NCI-H187 treated with DMSO at 0.1 percent for 48 hours (cell line): ENCODE results near the gene IRF9.

Experiments
- DNase-seq: peaks from one replicate; lab custom pipeline; 2025; lab: John Stamatoyannopoulos, UW

The IRF9 gene

DNA sequence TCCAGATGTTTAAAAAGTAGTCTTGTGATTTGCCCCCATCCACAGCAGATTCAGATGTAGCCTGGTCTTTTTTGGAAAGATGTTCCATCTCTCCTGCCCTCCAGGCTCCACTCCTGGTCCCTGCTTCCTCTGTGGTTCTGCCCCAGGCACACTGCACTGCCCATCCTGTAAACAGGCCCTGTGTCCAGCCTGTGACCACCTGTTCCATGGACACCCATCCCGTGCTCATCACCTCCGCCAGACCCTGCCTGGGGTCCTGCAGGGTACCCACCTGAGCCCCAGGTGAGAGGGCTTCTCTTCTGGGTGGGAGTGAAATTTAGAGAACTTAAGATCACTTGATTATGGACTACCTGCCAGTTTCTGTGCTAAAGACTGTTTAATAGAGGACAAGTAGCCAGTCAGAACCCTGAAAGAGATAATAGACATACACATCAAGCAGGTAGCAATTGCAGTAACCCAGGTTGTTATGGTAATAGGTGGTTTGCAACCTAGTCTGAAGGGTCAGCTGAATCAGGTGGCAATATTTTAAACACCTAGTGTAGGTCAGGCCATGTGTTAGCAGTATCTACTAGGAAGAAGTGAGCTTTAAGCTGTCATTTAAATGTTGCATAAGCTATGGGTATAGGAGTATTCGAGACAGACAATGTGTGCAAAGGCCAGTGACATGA is 11.6 kb upstream of the IRF9 start:
- no peak for DNase-seq

DNA sequence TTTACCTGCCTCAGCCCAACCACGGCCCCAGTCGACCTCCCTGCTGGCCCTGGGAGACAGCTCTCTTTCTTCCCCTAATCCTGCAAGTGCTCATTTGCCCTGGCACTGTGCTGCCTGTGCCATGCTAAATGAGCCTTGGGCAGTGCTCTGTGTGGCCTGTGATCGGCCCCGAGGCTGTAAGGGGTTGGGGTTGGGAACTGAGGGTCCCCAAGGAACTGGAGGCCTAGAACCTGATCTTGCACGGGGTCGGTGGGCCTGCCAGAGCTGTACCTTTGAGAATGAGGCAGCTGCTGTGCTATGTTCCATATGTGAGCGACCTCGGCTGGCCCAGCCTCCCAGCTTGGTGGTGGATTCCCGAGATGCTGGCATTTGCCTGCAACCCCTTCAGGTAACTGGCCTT is 11.0 kb upstream of the IRF9 start:
- DNase-seq: no peak

DNA sequence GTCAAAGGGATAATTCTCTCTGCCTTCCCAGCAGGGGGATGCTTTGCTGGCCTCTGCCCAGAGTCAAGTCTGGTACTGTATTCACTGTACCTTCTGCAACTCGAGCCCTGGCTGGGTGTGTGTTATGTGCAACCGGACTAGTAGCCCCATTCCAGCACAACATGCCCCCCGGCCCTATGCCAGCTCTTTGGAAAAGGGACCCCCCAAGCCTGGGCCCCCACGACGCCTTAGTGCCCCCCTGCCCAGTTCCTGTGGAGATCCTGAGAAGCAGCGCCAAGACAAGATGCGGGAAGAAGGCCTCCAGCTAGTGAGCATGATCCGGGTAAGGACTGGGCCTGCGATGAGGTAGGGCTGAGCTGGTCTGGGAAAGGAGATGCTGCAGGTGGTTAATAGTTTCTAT is 10.5 kb upstream of the IRF9 start:
- no peak for DNase-seq

DNA sequence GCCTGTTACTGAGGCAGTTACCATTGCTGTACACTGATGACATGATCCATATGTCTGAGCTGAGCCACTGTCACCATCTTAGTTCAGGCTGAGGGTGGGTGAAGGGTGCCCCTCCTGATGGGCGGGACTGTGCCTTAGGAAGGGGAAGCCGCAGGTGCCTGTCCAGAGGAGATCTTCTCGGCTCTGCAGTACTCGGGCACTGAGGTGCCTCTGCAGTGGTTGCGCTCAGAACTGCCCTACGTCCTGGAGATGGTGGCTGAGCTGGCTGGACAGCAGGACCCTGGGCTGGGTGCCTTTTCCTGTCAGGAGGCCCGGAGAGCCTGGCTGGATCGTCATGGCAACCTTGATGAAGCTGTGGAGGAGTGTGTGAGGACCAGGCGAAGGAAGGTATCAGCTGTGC is 10.1 kb upstream of the IRF9 start:
- DNase-seq: no peak

DNA sequence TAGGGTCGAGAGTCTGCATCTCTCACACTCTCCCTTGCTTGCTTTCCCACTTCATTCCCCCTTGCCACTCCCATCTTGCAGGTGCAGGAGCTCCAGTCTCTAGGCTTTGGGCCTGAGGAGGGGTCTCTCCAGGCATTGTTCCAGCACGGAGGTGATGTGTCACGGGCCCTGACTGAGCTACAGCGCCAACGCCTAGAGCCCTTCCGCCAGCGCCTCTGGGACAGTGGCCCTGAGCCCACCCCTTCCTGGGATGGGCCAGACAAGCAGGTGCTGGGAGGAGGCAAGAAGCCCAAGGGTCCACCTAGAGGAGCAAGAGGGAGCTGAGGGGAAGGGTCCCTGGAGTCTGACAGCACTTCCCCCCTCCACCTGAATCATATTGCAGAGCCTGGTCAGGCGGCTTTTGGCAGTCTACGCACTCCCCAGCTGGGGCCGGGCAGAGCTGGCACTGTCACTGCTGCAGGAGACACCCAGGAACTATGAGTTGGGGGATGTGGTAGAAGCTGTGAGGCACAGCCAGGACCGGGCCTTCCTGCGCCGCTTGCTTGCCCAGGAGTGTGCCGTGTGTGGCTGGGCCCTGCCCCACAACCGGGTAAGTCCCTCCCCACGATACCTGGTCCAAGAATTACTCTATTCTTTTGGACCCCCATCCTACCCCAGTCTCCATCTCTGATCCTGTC is 9.5 kb upstream of the IRF9 start:
- no peak for DNase-seq

DNA sequence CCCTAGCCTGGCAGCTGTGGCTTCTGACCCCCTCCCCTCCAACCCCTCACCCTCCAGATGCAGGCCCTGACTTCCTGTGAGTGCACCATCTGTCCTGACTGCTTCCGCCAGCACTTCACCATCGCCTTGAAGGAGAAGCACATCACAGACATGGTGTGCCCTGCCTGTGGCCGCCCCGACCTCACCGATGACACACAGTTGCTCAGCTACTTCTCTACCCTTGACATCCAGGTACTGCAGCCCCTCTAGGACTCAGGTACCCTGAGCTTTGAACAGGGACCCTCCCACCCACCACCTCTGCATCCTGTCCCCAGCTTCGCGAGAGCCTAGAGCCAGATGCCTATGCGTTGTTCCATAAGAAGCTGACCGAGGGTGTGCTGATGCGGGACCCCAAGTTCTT is 6.0 kb upstream of the IRF9 start:
- no peak for DNase-seq

DNA sequence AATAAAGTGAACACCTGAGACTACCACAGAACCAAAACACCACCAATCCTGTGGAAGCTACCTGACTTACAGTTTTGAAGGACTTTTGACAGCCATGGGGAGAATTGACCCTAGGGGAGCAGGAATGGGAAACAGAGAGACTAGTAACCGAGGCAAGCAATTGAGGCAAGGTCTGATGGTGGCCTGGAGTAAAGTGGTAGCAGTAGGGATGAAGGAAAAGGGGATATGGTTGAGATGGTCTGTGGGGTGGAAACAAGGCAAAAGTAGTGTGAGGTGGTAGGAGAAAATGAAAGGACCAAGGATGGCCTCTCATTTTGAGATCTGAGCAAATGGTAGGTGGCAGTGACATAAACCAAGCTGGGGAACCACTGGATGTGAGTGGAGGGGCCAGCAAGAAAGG is 4.2 kb upstream of the IRF9 start:
- DNase-seq: no peak

DNA sequence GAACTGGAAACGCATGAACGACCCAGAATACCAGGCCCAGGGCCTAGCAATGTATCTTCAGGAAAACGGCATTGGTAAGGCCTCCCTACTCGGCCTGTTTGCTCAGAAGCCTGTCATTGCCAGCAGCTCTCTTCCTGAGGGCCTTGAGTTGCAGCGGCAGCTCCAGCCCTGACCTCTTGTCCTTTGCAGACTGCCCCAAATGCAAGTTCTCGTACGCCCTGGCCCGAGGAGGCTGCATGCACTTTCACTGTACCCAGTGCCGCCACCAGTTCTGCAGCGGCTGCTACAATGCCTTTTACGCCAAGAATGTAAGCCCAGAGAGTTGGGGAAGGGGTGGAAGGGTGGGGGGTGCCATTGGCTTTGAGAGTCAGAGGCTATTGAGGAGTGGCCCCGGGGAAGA is 3.7 kb upstream of the IRF9 start:
- DNase-seq: no peak

DNA sequence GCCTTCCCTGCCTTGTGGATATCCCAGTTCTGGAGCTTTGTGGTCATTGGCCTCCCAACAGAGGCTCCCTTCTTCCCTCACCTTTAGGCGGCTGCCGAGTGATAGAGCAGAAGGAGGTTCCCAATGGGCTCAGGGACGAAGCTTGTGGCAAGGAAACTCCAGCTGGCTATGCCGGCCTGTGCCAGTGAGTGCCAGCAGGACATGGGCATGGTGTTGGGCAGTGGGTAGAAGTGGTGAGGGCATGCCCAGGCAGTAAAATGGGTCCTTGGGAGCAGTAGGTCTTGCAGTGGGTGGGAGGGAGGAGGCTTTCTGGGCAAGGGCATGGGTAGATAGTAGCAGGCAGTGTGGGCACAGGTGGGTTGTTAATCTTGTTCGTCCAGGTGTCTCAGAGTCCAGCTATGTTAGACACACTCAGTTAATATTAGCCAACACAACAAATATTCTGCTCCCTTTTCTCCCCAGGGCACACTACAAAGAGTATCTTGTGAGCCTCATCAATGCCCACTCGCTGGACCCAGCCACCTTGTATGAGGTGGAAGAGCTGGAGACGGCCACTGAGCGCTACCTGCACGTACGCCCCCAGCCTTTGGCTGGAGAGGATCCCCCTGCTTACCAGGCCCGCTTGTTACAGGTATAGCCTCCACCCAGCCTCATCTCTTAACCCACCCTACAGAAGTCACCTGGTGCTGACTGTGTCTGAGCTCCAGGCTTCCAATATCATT is 1.1 kb upstream of the IRF9 start:
- DNase-seq: no peak

DNA sequence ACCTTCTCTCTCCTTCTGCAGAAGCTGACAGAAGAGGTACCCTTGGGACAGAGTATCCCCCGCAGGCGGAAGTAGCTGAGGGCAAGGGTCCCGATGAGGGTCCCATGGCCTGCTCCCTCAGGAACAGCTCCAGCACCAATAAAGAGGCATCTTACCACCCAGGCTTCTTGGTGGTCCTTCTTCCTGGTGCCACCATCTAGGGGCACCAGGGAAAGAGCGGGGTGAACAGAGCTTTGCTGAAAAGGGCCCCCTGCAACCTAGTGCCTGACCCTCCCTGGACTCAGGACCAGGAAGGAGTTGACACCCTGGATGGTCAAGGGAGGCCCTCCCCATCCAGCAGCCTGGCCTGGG is 591 bp upstream of the IRF9 start:
- DNase-seq: no peak

DNA sequence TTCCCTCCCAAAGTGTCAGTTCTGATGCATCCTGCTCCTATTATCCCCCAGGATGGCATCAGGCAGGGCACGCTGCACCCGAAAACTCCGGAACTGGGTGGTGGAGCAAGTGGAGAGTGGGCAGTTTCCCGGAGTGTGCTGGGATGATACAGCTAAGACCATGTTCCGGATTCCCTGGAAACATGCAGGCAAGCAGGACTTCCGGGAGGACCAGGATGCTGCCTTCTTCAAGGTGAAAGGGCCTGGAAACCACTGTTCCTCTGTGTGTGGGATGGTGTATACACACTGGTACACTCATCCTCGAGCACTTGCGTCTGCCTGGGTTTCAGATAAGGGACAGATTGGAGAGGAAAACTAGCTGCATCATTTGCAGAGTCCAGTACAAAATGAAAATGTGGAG is 1.0 kb downstream of the IRF9 start:
- DNase-seq: no peak

DNA sequence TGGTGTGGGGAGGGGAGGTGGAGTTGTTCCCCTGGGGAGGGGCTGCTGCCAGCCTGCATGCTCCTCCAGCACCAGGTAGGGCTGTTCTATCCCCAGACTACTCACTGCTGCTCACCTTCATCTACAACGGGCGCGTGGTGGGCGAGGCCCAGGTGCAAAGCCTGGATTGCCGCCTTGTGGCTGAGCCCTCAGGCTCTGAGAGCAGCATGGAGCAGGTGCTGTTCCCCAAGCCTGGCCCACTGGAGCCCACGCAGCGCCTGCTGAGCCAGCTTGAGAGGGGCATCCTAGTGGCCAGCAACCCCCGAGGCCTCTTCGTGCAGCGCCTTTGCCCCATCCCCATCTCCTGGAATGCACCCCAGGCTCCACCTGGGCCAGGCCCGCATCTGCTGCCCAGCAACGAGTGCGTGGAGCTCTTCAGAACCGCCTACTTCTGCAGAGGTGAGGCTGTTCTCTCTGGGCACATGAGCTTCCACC is 3.5 kb downstream of the IRF9 start:
- DNase-seq: no peak

DNA sequence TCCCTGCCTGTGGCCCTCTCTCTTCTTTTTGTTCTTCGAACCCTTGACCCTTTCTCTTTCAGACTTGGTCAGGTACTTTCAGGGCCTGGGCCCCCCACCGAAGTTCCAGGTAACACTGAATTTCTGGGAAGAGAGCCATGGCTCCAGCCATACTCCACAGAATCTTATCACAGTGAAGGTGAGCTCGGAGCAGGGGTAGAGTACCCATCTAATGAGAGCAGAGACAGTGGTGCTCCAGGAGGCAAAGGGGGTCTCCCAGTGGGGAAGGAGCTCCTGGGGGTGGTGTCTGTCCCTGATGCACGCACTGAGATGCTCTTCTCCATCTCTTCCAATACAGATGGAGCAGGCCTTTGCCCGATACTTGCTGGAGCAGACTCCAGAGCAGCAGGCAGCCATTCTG is 4.7 kb downstream of the IRF9 start:
- no peak for DNase-seq

DNA sequence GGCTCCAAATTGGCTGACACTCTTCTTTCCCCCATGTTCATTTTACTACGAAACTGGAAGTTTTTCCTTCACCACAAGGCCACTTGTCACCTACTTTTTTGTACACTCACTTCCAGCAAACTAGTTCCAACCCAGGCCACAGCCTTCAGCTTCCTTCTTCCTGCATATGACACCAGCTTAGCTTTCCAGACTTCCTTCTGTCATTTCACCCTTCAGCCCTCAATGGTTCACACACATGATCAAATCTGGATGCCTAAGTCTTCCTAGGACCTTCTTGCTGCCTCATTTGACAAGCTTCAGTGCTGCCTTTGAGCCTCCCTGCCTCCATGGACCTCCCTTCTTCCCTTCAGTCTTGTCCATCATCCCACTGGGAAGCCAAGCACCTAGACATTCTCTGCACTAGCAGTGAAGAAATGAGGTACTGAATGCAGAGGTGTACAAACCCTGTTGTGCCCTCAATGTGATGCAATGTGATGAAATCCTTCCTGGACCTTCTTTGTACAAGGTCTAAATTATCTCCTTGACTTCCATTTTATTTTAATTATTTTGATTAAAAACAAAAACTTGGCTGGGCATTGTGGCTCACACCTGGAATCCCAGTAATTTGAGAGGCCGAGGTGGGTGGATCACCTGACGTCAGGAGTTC is 6.5 kb downstream of the IRF9 start:
- DNase-seq: no peak

DNA sequence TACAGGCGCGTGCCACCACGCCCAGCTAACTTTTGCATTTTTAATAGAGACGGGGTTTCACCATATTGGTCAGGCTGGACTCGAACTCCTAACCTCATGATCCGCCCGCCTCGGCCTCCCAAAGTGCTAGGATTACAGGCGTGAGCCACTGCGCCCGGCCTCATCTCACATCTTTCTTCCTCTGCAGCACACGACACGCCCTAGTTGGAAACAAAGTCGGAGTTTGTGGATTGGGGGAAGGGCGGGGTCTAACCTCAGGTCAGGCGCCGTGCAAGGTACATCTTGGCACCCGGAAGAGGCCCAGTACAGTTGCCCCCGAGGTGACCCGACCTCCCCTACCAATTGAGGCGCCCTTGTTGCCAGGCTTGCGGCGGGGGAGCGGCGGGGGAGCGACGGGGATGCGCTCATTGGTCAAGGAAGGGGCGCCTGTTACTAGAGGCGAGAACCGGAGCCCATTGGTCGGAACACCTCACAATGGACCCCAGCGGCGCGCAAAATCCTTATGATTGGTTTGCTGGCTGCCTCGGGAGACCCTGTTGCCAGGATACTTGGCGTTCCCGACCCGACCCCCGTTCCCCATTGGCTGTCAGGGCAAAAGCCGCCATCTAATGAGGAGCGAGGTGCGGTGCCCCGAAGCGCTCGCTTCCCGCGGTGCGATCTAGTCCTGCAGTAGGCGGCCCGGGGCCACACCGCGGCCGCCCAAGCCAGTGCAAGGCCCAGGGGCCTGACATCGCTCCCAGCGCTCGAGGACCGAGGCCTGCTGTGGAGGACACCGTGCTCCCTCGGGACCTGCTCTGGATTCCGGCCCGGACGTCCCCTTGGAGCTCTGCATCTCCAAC is 10.6 kb downstream of the IRF9 start, which contains the start of gene REC8:
Gene REC8, plus strand, starts transcription at position 659 of the 839 bp plus-strand sequence. CDS start 473 bp downstream, outside the sequence.
- DNase-seq: peak; percentile 97

DNA sequence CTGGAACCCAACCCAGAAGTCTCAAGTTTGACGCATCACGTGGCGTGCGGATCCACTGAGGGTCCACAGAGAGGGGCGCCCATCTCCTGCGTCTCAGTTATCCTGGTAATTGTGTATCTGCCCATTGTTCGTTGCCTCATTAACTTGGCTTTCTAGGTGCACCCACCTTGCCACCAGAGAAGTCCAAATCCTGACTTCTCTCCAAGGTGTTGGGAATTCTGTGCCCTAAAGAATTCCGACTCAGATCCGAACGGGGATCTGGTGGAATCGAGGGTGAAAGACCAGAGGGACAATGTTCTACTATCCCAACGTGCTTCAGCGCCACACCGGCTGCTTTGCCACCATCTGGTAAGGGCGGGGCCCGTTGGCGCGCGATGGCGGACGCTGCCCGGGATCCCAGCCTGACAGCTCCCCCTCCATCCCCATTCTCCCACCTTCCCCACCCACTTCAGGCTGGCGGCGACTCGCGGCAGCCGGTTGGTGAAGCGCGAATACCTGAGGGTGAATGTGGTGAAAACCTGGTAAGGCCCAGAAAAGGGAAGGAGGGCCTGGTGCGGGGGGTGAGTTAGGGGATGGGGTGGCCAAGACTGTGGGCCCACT is 11.3 kb downstream of the IRF9 start:
- no peak for DNase-seq

DNA sequence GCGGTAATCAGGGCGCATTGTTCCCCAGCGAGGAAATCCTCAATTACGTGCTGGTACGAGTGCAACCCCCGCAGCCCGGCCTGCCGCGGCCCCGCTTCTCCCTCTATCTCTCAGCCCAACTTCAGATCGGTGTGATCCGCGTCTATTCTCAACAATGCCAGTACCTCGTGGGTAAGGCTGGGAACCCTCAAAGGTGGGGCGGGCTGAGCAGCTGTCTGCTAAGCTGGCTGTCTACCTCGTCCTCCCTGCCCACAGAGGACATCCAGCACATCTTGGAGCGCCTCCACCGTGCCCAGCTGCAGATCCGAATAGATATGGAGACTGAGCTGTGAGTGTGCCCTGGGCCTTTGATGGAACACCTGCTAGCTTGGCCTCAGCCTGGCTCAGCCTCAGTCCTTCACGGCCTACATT is 11.8 kb downstream of the IRF9 start:
- no peak for DNase-seq

DNA sequence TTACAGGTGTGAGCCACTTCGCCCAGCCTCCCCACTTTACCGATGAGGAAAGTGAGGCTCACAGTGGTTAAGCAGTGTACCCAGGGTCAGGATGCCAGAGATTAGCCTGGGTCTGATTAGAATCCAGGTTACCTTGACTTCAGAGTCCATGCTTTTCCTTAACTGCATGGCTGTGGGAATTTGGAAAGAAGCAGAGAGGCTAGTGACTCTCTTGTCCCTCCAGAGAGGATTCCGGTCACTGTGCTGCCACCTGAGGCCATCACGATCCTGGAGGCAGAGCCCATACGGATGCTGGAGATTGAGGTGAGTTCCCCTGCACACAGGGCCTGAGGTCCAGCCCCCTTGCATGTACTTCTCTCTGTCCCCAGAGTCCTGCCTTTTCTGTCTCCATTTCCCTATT is 15.5 kb downstream of the IRF9 start:
- no peak for DNase-seq

DNA sequence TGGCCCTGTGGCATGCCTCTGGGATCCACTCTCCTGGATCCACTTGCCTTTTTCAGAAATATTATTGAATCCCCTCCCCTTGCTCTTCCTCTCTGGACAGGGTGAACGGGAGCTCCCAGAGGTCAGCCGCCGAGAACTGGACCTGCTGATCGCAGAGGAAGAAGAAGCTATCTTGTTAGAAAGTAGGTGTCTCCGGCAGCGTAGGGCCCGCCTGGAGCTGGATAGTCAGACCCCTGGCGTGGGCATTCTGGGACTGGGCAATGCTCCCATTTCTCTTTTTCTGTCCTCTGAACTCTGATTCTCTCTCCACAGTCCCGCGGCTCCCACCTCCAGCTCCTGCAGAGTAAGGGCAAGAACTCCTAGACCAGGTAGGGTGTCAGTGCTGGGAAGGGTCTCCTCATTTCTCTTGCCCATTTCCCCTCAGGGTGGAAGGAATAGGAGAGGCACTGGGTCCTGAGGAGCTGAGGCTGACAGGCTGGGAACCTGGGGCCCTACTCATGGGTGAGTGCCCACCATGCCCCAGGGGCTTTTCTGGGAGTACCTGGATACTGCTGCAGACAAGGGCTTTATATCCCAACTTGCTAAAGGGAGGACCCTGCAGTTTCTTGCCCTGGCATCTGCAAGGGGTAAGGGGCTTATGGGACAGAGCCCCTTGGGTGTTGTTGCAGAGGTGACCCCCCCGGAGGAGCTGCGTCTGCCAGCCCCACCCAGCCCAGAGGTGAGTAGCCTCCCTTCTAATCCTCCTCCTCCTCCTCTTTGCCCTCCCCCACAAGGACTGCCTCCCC is 16.2 kb downstream of the IRF9 start:
- DNase-seq: no peak

DNA sequence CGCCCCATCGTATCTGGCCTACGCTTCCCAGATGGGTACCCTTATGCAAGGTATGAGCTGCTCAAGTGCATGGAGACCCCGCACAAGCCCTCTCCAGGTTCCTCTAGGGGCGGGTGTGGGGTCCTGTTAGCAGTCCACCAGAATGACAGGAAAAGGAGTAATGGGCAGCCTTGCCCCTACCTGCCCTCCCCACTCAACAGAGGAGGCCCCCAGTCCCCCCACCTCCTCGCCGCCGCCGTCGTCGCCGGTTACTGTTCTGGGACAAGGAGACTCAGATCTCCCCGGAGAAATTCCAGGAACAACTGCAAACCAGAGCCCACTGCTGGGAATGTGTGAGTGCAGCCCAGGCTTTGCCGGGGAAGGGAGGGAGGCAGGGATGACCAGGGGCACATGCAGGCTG is 16.8 kb downstream of the IRF9 start:
- DNase-seq: no peak
